ENCODE measurements around the gene FAM180B. TPM values are rescaled to one million over a fixed set of nuclear protein-coding genes. Genes with fewer than 3 reads are reported as not detected.
"Not testable (repeated sequence)": the region's sequence is repeated elsewhere in the genome, so short reads cannot be mapped to it uniquely, and the experiment has no call there.

Gene FAM180B
- total and polyA plus RNA-seq, 4 donors, result 1.5 to 2.9 (median 1.7) TPM

GRCh38 chr11:47636331-47636730 is 49.9 kb downstream of the FAM180B start:
- not testable (repeated sequence) for H3K4me1 ChIP-seq (ENCODE audit: control insufficient read depth, insufficient read depth, low read length); DNase-seq (ENCODE audit: low read depth in 4 of 6, low spot score in 6 of 6); H3K9me3 ChIP-seq (ENCODE audit: control insufficient read depth, insufficient read depth, low read length); H3K27me3 ChIP-seq (ENCODE audit: control insufficient read depth, insufficient read depth, low read length); H3K4me3 ChIP-seq (ENCODE audit: low read depth, low read length); H3K27ac ChIP-seq (ENCODE audit: low read depth, low read length)
- WGBS (ENCODE audit: insufficient coverage), result 95% methylated on average over 8 of the region's 11 CpGs
- peaks cover 47% of the 10 kb centered on the region for H3K36me3 ChIP-seq (ENCODE audit: control insufficient read depth, insufficient read depth, low read length)

Small RNA genes lying within 50 kb of the gene (small RNA-seq; reads per million reads assigned to genes)
- gene RN7SL652P (ENCODE audit: low replicate concordance) (not detected), gene RNU5E-10P (ENCODE audit: low replicate concordance) (0.16 reads per million)

Other genes starting within 250 kb of the FAM180B start
- gene MYBPC3, start 234.0 kb upstream of the FAM180B start, total RNA-seq, result under 1 TPM in 1 of 2 donors, not detected in 1; 0.06 TPM
- under 1 TPM; 0.15 to 0.16 TPM for gene MYBPC3, start 234.0 kb upstream of the FAM180B start, polyA plus RNA-seq (ENCODE audit: insufficient read length in 2 of 2)
- 1 to 10 TPM; 7.9 to 8.6 TPM for gene SPI1, start 208.1 kb upstream of the FAM180B start, total RNA-seq
- 10 to 100 TPM; 10.8 to 12.9 TPM for gene SPI1, start 208.1 kb upstream of the FAM180B start, polyA plus RNA-seq (ENCODE audit: insufficient read length in 2 of 2)
- 10 to 100 TPM; 18.7 to 44.8 TPM for gene SLC39A13, start 178.1 kb upstream of the FAM180B start, total RNA-seq
- gene SLC39A13, start 178.1 kb upstream of the FAM180B start, polyA plus RNA-seq (ENCODE audit: insufficient read length in 2 of 2), result 10 to 100 TPM; 39.2 to 51.4 TPM
- gene PSMC3, start 160.2 kb upstream of the FAM180B start, total RNA-seq, result 100 to 1,000 TPM in 1 of 2 donors, 10 to 100 TPM in 1; 79.2 to 117 TPM
- 100 to 1,000 TPM; 154 to 157 TPM for gene PSMC3, start 160.2 kb upstream of the FAM180B start, polyA plus RNA-seq (ENCODE audit: insufficient read length in 2 of 2)
- gene RAPSN, start 137.5 kb upstream of the FAM180B start, total RNA-seq, result under 1 TPM in 1 of 2 donors, not detected in 1; 0.11 TPM
- under 1 TPM in 1 of 2 donors, not detected in 1; 0.18 TPM for gene RAPSN, start 137.5 kb upstream of the FAM180B start, polyA plus RNA-seq (ENCODE audit: insufficient read length in 2 of 2)
- gene CELF1, start 33.5 kb upstream of the FAM180B start, total RNA-seq, result 100 to 1,000 TPM in 1 of 2 donors, 10 to 100 TPM in 1; 83.0 to 125 TPM
- gene CELF1, start 33.5 kb upstream of the FAM180B start, polyA plus RNA-seq (ENCODE audit: insufficient read length in 2 of 2), result 100 to 1,000 TPM; 118 to 168 TPM
- gene PTPMT1, start 21.1 kb upstream of the FAM180B start, total RNA-seq, result 10 to 100 TPM; 41.8 to 78.8 TPM
- 10 to 100 TPM; 77.8 to 83.7 TPM for gene PTPMT1, start 21.1 kb upstream of the FAM180B start, polyA plus RNA-seq (ENCODE audit: insufficient read length in 2 of 2)
- 10 to 100 TPM; 22.3 to 31.5 TPM for gene KBTBD4, start 7.7 kb upstream of the FAM180B start, total RNA-seq
- gene KBTBD4, start 7.7 kb upstream of the FAM180B start, polyA plus RNA-seq (ENCODE audit: insufficient read length in 2 of 2), result 10 to 100 TPM; 25.0 to 28.3 TPM
- gene NDUFS3, start 7.6 kb upstream of the FAM180B start, total RNA-seq, result 100 to 1,000 TPM in 1 of 2 donors, 10 to 100 TPM in 1; 65.0 to 130 TPM
- 100 to 1,000 TPM; 167 to 172 TPM for gene NDUFS3, start 7.6 kb upstream of the FAM180B start, polyA plus RNA-seq (ENCODE audit: insufficient read length in 2 of 2)
- gene C1QTNF4, start 7.7 kb downstream of the FAM180B start, total RNA-seq, result 10 to 100 TPM; 15.8 to 24.9 TPM
- 100 to 1,000 TPM; 102 to 113 TPM for gene C1QTNF4, start 7.7 kb downstream of the FAM180B start, polyA plus RNA-seq (ENCODE audit: insufficient read length in 2 of 2)
- gene MTCH2, start 55.9 kb downstream of the FAM180B start, total RNA-seq, result 10 to 100 TPM; 73.0 to 77.9 TPM
- 100 to 1,000 TPM; 103 to 106 TPM for gene MTCH2, start 55.9 kb downstream of the FAM180B start, polyA plus RNA-seq (ENCODE audit: insufficient read length in 2 of 2)
- gene AGBL2, start 128.7 kb downstream of the FAM180B start, total RNA-seq, result 1 to 10 TPM; 1.5 to 7.7 TPM
- gene AGBL2, start 128.7 kb downstream of the FAM180B start, polyA plus RNA-seq (ENCODE audit: insufficient read length in 2 of 2), result 1 to 10 TPM; 5.6 to 7.1 TPM
- 10 to 100 TPM; 92.2 to 95.5 TPM for gene FNBP4, start 180.7 kb downstream of the FAM180B start, total RNA-seq
- gene FNBP4, start 180.7 kb downstream of the FAM180B start, polyA plus RNA-seq (ENCODE audit: insufficient read length in 2 of 2), result 100 to 1,000 TPM in 1 of 2 donors, 10 to 100 TPM in 1; 96.7 to 129 TPM